ENCODE results near the gene MUC5AC. TPM values are rescaled to one million over a fixed set of nuclear protein-coding genes. Genes with fewer than 3 reads are reported as not detected.
"Not testable (repeated sequence)": the region's sequence is repeated elsewhere in the genome, so short reads cannot be mapped to it uniquely, and the experiment has no call there.

MUC5AC gene
- total RNA-seq, 1 donor from 2014 or later = not detected

DNA sequence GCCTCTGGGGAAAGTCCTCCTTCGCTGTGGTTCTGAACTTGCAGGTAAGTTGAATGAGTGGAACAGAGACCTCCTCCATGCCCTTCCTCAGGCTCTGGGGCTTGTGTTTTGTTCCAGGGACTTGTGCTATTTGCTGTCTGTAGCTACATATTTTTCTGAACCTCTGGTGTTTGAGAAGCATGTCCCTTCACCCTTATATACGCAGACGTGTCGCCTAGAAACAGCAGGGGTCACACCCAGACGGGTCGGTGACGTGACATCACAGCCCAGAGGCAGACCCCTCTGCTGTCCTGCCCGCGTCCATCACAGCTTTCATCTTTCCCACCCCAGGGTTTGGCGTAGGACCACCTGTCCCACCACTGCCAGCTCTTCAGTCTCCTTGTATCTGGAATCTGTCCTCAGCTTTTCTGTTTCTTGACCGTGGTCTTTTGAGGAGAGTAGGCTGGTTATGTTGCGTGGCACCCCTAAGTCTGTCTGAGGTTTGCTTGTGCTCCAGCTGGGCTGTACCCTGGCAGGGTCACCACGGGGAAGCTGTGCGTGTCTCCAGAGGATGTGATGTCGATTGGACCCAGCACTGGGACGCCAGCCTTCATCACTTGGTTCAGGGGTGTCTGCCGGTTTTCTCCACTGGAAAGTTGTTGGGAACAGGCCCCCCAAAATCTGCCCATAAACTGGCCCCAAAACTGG, 51.8 kb downstream of the MUC5AC start:
- DNase-seq (ENCODE audit: low read depth) = no peak
- no peak overlapping the region for H3K4me3 ChIP-seq (ENCODE audit: low read depth, low read length)
- TF ChIP-seq CTCF (conservative IDR thresholded peaks at IDR 0.05; ENCODE audit: low read depth, low read length) = no peak

GRCh38 chr11:1211838-1212237, 54.1 kb downstream of the MUC5AC start:
- no peak for TF ChIP-seq CTCF (conservative IDR thresholded peaks at IDR 0.05; ENCODE audit: low read depth, low read length)
- no peak for DNase-seq (ENCODE audit: low read depth)
- no peak overlapping the region for H3K4me3 ChIP-seq (ENCODE audit: low read depth, low read length)

- DNase-seq (ENCODE audit: low read depth); H3K4me3 ChIP-seq (ENCODE audit: low read depth, low read length): not testable (repeated sequence)
These were observed 58.1 kb downstream of the MUC5AC start for GRCh38 chr11:1215826-1216225.

DNA sequence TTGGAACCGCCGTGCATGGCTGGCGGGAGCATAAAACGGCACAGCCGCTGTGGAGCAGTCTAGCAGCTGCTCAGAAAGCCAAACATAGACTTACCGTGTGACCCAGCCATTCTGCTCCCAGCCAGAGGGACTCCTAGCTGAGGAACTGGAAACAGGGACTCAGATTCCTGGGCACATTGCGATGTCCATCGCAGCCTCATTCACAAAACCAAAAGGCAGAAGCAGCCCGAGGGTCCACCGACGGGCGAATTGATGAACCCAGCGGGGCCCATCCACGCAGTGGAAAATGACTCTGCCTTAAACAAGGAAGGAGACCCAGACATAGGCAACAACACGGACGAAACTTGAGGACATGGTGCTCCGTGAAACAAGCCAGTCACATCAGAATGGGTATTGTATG, 59.4 kb downstream of the MUC5AC start:
- TF ChIP-seq CTCF (conservative IDR thresholded peaks at IDR 0.05; ENCODE audit: low read depth, low read length) = no peak
- no peak for DNase-seq (ENCODE audit: low read depth)
- H3K4me3 ChIP-seq (ENCODE audit: low read depth, low read length) = no peak overlapping the region

DNA sequence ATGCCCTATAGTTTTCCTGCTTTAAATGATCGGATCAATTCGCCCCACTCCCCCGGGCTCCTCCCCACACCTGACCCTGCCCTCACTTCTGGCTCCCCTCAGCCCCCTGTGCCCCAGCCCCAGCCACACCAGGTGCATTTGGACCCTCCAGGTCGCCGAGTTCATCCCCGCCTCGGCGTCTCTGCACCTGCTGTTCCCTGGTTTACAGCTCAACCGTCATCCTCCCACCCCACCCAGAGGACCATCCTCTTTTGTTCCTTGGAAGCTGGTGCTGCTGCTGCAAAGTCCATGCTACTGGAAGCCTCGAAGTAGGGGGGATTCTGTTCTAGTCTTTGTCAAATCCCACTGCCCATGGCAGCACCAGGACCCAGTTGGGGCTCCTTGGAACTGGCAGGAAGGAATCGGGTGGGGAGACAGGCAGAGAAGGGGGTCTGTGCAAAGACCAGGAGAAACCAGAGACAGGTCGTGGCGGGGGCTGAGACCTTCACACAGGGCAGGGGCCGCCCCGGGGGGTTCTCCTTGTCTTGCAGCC, 60.6 kb downstream of the MUC5AC start:
- TF ChIP-seq CTCF (conservative IDR thresholded peaks at IDR 0.05; ENCODE audit: low read depth, low read length) = no peak
- DNase-seq (ENCODE audit: low read depth) = no peak
- no peak overlapping the region for H3K4me3 ChIP-seq (ENCODE audit: low read depth, low read length)

- H3K4me3 ChIP-seq (ENCODE audit: low read depth, low read length) = no peak overlapping the region
- no peak for TF ChIP-seq CTCF (conservative IDR thresholded peaks at IDR 0.05; ENCODE audit: low read depth, low read length)
- DNase-seq (ENCODE audit: low read depth) = no peak
These were observed 61.2 kb downstream of the MUC5AC start for GRCh38 chr11:1218788-1219445.

- no peak for DNase-seq (ENCODE audit: low read depth)
- TF ChIP-seq CTCF (conservative IDR thresholded peaks at IDR 0.05; ENCODE audit: low read depth, low read length) = no peak
- no peak overlapping the region for H3K4me3 ChIP-seq (ENCODE audit: low read depth, low read length)
These were observed 61.7 kb downstream of the MUC5AC start for GRCh38 chr11:1219446-1219833.
